Lower leg skin (tissue), 3 donors: ENCODE results near the gene GATA5.

Experiments used
- CTCF ChIP-seq, 3 donors: fragments of 450-650 bp; IDR thresholded peaks; one replicate each; pipeline ENCODE4 v1.5.1; 2016; ENCODE audit warnings: antibody characterized with exemption in 3 of 3, mild to moderate bottlenecking in 3 of 3, moderate library complexity in 2 of 3
- POLR2A ChIP-seq, 2 donors: fragments of 450-650 bp; IDR thresholded peaks; one replicate each; pipeline ENCODE4 v1.6.1; 2016 to 2017; ENCODE audit warnings: antibody characterized with exemption in 2 of 2, mild to moderate bottlenecking in 1 of 2, moderate library complexity in 1 of 2

DNA sequence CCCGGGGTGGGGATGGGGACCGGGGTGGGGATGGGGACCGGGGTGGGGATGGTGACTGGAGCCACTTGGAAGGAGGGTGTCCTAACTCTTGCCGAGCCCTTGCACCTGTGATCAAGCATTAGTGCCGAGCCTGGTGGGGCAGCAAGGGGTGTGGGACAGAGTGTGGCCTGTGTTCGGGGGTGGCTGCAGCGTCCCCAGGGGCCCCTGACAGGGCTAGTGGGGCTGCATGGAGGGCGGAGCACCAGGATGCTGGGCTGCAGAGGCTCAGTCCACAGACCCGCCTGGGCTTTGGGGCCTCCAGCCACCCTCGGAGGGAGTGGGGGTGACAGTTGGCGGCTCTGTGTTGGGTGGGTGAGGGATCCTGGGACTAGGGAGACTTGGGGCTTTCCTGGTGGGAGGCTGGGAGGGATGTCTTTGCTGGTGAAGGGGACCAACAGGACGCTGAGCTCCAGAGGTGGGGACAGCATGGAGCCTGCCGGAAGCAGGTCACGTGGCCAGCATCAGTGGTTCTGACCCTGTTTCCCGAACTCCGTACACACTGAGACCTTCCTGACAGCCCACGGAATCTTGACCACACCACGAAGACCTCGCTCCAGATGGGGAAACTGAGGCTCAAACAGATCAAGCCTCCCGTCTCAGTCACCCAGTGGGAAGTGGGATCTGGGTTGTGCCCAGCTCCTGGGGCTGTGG lies 53.0 kb downstream of the GATA5 start:
- TF ChIP-seq CTCF (IDR thresholded peaks at IDR 0.05) (no peak), POLR2A (IDR thresholded peaks at IDR 0.05) (no peak)
